HG03342 (cell line): ENCODE data around the gene SHCBP1L.

Source experiments
- ATAC-seq: cut with Tn5 transposase; IDR thresholded peaks from one replicate; pipeline ENCODE4 v1.9.1; 2021; ENCODE audit warnings: mild to moderate bottlenecking, moderate library complexity; ENCODE audit not compliant: unreplicated experiment

SHCBP1L gene

DNA sequence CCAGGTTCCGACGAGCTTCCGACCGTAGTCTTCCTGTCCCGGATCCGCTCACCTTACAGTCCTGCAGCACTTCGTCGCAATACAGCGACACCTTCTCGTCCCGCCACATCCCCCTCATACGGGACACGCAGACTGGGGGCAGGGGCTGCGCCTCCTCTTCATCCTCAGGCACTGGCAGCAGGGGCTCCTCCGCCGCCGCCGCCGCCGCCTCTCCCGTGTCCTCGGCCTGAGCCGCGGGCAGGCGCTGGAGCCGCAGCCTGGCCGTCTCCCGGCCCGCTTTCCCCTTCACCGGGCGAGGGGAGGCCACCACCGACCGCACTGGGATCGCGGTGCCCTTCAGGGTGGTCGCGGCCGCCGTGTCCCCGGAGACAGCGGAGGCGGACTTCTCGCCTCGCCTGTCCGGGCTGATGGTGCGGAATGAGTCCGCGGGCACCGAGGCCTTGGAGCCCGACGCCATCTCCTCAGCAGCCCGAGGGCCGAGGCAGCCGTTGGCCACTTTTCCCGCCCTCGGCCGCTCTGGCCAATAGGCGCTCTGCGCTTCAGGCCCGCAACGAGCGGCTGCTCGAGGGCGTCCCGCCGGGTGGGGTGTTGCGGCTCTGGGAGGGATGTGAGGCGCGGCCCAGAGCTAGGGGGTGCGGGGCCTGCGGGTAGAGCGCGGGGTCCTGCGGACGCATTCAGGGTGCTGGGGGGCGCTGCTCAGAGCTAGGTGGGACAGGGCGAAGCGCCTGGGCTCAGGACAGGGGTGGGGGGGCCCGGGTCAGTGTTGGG is at the start of gene SHCBP1L:
SHCBP1L (minus strand) TSS at position 490 of the 768 bp plus-strand sequence; CDS start at position 457, 33 bp downstream.
- no peak for ATAC-seq

DNA sequence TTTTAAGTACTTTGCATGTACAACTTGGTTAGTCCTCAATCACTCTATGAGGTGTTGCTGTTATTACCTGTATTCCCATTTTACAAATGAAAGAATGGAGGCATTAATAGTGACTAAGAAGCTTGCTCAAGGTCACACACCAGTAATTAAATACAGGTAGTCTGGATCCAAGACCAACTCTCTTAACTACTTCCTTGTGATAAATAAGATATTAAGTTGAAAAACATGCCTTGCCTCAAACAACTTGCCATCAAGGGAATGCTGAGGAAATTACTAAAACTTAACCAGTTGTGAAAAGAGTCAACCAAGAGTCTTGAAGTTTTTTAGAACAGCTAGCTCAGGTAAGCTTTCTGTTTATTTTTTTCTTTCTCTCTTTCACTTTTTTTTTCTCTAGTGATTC is 49.3 kb upstream of the SHCBP1L start:
- no peak for ATAC-seq

DNA sequence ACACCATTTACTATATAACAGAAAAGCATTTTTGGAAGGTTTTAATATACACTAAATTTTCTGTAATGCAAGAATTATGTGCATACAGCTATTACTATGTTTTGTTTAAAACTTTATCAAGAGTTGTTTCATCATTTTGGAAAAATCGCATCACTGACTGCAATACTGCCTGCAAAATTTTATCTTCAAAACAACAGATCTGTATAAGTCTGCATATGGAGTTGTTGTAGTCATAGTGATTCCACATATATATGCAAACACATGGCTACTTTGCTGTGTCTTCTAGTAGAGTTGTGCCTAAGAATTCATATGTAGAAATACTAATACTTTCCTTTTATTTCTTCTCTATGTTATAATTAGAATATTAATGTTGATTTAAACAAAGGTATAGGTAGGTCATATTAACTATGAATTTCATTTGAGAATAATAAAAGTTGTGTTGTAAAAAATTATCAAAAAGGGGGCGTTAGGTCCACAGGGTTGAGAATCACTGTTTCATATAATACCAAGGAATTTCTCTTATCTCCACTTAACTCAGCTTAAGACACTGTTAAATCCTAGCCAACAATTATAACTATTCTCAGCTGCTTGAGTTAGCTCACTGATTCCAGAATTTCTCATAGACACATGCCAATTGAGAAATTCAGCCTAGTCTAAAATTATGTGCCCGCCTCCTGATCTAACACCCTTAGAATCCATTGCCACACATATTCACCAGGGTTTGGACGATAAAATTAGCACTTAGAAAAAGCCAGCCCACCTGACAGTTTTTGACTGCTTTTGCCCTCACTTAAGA is 47.4 kb upstream of the SHCBP1L start:
- ATAC-seq = no peak

DNA sequence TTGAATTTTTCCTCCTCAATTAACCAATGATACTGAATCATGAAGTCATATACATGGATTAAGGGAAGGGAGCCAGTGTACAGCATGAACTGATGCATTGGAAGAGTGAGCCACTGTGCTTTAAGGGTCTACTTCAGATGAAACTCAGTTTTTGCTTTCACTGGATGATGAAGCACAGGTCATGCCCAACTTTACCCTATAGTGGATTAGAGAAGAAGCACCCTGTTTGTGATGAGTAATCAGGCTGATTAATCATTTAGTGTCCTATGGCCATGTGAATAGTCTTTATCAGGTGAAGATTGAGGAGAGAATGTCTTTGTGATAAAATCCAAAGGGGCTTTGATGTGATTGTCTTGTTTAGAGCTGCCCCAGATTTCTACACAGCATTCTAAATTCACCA is 45.5 kb upstream of the SHCBP1L start:
- no peak for ATAC-seq

DNA sequence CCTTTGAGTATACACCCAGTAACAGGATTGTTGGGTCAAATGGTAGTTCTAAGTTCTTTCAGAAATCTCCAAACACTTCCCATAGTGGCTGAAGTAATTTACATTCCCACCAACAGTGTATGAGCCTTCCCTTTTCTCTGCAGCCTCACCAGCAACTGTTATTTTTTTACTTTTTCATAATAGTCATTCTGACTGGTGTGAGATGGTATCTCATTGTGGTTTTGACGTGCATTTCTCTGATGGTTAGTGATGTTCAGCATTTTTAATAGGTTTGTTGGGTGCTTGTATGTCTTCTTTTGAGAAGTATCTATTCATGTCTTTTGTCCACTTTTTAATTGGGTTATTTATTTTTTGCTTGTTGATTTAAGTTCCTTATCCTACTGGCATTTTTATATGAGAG is 43.9 kb upstream of the SHCBP1L start:
- no peak for ATAC-seq

DNA sequence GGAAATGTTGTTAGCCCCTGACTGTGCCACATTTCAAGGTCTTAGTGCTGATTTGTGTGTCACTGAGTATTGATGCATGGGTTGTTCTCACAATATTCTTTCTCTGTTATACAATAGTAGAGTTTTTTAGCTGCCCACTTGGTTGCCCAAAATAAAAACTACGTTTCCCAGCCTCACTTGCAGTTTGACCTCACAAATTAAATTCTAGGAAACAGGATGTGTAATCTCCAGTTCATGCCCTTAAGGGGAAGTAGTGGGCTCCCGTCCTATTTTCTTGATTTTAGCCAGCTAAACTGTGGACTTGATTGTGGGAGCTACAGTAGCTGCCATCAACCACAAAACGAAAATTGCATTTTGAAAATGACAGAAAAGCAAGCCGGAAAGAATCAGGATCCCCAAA is 42.9 kb upstream of the SHCBP1L start:
- no peak for ATAC-seq

DNA sequence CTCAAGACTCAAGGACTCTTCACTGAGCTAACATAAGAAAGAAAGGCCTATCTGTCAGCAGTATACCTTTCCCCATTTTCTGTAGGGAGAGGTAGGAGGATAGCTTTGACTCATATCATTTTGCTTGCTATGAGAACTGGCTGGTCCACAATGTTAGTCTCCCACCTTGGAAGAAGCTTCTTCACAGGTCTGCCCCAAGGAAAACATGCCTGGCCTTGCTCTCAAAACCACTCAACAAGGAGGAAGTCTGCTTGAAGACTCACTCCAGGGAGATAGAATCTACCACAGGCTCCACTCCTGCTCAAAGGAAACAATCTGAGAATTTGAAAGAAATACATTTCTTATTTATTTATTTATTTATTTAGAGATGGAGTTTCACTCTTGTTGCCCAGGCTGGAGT is 40.8 kb upstream of the SHCBP1L start:
- no peak for ATAC-seq

DNA sequence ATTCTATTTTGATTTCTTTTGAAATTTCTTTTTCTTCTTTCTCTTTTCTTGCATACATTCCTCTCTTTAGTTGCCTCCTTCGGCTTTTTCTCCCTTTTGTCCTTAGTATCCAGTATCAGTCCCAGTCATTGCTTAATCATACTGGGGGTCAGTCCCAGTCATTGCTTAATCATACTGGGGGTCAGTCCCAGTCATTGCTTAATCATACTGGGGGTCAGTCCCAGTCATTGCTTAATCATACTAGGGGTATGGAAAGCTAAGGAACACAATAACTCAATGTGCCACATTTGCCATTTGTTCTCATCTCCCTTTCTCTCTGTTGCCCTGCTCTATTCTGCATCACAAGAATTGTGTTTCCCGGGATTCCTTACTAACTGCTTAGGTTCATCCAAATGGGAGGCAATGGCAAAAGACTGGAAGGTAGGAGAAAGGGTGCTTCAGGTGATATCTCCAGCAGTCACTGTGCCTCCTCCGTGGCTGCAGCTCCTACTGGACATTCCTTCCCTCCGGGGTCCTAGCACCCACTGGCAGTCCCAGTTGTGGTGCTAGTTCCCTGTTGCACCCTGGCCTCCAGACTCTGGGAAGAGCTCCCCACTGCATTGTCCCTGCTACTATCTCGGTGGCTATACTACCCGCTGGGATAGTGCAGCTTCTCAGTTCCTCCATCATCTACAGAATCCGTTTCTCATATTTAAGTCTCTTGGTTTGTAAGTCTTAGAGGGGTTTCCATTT is 37.6 kb upstream of the SHCBP1L start:
- no peak for ATAC-seq

DNA sequence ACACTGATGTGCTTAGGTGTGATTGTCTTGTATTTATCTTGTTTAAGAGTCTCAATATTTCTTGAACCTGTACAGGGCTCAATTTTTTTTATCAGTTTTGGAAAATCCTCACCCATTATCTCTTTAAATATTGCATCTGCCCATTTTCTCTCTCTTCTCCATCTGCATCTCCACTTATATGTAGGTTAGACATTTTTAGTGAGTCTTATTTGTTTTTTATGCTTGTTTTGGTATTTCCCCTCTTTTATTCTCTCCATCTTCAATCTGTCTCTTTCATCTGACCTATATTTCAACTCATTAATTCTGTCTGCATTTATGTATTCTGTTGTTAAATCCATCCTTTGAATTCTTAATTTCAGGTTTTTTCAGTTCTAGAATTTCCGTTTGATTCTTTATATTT is 32.9 kb upstream of the SHCBP1L start:
- no peak for ATAC-seq

DNA sequence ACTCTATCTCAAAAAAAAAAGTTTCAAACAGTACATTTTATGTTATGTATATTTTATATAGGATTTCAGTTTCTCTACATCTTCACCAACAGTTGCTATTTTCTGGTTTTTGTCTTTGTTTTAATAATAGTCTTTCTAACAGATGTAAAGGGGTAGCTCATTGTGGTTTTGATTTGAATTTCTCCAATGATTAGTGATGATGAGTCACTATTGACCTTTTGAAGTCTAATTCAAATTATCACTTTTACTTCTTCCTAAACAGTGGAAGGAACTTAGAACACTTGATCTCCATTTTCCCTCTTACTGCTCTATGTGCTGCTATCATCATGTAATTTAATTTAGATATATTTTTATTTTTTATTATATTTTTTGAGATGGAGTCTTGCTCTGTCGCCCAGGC is 31.7 kb upstream of the SHCBP1L start:
- no peak for ATAC-seq

DNA sequence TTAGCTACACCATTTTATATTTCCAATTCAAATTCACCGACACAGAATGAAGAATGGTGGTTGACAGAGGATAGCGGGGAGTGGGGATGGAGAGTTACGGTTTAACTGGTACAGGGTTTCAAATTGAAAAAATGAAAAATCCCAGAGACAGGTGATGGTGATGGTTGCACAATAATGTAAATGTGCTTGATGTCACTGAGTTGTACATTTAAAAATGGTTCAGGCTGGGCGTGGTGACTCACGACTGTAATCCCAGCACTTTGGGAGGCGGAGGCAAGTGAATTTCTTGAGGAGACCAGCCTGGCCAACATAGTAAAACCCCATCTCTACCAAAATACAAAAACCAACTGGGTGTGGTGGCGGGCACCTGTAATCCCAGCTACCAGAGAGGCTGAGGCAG is 31.2 kb upstream of the SHCBP1L start:
- ATAC-seq = no peak

DNA sequence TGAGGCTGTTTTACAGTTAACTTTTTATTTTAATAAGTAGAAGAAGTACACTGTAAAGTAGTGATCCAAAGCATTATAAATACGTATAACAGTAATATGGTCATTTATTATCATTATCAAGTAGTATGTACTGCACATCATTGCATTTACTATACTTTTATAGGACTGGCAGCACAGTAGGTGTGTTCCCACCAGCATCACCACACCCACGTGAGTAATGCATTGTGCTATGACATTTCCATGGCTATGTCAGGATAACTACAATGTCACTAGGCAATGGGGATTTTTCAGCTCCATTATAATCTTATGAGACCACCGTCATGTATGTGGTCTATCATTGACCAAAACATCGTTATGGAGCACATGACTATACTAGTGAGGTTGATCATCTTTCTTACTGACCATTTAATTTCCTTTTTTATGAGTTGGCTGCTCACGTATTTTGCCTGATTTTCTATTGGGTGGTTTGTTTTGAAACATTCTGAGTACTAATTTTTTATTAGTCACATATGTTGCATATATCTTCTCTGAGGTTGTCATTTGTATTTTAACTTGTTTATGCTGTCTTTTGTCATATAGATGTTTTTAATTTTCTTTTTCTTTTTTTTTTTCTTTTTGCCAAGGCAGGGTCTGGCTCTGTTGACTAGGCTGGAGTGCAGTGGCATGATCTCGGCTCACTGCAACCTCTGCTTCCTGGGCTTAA is 25.3 kb upstream of the SHCBP1L start:
- no peak for ATAC-seq

DNA sequence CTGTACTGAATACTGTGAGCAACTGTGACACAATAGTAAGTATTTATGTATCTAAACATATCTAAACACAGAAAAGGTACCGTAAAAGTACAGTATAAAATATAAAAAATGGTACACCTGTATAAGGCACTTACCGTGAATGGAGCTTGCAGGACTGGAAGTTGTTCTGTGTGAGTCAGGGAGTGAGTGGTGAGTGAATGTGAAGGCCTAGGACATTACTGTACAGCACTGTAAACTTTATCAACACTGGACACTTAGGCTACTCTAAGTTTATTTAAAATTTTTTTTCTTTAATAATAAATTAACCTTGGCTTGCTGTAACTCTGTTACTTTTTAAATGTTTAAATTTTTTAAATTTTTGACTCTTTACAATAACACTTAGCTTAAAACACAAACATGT is 24.5 kb upstream of the SHCBP1L start:
- no peak for ATAC-seq

DNA sequence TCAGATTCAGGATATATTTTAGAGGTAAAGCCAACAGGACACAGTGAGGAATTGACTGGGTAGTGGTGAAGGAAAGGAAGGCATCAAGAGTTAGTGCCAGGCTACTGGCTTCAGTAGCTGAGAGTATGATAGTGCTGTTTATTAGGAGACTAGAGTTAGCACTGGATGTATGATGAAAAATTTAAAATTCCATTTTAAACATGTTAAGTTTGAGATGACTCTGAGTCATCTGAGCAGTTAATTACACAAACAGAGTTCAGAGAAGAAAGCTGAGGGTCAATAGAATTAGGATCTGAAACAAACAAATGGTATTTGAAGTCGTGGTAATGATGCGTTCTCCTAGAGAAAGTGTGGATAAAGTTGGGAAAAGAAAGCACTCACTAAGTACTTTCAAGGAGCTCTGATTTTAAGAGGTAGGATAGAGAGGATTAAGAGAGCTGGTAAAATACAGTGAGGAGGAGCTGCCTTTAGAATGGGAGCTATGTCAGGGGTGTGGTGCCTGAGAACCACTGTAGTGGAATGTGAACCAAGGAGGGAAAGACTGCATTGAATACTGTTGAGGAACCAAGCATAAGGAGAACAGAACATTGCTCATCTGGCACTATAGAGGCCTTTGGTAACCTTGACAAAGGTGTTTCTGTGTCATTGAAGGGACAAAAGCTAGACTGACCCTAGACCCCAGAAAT is 21.7 kb upstream of the SHCBP1L start:
- no peak for ATAC-seq

DNA sequence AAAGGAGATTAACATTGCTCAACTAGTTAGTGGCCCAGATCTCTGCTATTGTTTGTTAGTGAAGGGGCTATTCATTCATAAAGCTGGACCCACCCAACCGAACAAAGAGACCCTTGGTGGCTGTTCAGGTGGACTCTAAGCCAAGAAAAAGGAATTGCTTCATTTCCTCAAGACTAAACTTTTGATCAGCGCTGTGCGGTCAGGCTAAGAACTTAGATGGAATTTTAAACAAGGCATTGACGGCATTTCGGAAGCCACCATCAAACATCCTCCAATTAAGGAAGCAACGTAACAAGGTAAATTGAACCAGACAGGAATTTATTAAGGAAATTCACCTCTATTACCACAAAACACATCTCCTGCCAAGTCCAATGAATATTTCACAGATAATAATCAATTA is 19.9 kb upstream of the SHCBP1L start:
- no peak for ATAC-seq

DNA sequence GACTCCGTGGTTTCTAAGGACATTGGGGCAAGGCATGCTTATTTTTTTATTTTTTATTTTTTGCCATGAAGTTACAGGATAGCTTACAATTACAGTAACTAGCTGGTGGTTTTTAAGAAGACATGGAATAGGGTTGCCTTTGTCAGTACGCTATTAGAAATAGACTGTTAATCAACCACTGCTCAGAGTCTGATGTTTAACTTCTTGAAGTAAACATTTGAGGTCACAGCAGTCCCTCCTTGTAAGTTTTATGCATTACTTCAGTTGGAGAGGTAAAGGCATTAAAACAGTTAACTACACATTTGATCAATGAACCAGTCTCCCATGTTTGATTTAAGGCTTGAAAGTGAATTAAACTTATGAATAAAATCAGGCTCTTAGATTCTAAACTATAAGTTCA is 19.3 kb upstream of the SHCBP1L start:
- no peak for ATAC-seq

DNA sequence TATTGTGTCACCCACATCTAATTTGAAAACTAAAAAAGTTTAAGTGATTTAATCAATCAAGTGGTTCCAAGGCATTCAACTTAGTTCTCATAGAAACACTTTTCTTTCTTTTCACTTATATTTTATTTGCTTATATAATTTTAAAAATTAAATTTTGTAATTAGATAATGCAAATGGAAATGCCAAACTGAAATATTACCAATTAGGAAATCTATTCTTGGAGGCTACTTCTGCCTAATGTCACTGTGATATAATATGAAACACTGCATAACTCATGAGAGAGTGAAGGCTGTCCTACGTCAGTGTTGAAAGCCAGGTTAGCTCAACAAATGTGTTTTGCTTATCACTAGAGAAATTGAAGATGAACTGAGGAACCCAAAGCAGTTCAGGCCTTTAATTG is 18.3 kb upstream of the SHCBP1L start:
- ATAC-seq = no peak

DNA sequence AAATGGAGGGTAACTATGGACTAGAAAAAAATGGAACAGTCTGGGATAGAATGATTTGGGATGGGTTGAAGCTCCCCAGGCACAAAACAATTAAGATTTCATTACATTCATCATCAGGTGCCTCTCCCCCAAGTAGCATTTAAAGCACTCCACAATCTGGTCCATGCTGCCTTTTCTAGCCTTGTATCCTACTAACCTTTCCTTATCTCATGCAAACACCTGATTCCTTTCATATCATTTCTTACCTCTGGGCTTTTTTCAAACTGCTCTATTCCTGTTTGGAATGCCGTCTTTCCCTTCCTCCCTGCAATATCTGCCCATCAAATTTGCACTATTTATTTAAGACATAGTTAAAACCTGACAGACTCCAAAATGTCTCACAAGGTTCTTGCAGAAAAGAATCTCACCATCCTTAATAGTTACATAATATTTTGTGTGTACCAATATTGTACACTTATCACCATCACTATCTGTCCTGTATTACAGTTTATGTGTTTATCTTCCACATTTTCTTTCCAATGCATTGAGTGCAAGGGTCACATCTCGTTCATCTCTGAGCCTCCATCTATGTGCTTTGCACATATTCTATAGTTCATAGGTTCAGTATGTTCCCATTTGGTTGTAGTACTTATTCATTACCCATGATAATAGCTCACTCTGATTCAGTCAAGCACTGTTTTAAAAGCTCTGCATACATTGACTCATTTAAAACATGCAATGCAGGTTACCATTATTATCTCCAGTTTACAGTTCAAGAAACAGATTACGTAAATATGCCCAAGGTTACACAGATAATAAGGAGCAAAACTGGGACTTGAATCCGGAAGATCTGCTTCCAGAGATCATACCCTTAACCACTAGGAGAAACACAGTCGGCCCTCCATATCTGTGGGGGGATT is 16.1 kb upstream of the SHCBP1L start:
- ATAC-seq = no peak

DNA sequence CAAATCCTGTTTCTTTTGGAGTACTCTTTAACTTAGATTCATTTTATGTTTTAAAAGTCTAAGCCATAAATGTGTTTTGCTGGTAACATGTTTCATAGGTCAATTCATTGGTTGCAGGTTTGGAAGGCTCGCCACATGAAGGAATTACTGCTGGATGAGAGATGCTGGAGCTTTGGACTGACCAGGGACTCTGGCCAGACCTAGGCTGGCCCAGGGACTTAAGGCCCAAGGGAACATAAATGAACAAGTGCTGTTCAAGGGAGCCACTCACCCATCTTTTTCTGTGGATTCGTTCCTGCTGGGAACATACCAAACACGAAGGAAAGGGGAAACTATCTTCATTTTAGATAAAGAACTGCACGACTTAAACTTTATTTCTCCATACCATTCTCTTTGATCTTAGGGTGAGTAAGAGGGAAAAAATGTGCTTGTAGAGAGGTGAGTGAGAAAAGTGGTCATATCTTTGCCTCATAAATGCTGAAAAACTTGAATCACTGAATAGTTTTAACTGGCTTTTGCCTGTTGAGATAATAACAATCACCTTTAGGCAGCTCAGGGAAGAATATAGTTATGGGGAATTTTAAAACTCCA is 15.3 kb upstream of the SHCBP1L start:
- no peak for ATAC-seq
